ENCODE measurements around the gene CPLX4. TPM values are rescaled to one million over a fixed set of nuclear protein-coding genes. Genes with fewer than 3 reads are reported as not detected.

CPLX4 gene
- total RNA-seq, 1 donor from 2014 or later = not detected

DNA sequence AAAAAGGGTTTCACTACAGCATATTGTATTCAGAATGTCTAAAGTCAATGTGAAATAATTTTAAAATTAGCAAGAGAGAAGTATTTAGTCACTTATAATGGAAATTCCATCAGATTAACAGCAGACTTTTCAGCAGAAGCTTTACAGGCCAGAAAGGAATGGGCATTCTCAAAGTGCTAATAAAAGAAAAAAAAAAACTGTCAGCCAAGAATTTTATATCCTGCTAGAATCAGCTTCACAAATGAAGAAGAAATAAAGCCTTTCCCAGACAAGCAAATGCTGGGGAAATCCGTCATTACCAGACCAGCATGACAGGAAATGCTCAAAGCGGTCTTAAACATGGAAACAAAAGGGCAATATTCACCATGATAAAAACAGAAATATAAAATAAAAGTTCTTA, 21.9 kb upstream of the CPLX4 start:
- Mint-ChIP-seq H3K27ac (peak overlapping the region; percentile 72), H3K4me1 (peaks cover 42% of the 10 kb centered on the region), H3K36me3 (ENCODE audit: low read depth) (peaks cover 95% of the 10 kb centered on the region), H3K4me3 (no peak overlapping the region), H3K9me3 (peaks cover 17% of the 10 kb centered on the region), H3K27me3 (no peaks in the 10 kb centered on the region)
- intact Hi-C loops (cut with micrococcal nuclease) = no loop called here
- DNase-seq = no peak

DNA sequence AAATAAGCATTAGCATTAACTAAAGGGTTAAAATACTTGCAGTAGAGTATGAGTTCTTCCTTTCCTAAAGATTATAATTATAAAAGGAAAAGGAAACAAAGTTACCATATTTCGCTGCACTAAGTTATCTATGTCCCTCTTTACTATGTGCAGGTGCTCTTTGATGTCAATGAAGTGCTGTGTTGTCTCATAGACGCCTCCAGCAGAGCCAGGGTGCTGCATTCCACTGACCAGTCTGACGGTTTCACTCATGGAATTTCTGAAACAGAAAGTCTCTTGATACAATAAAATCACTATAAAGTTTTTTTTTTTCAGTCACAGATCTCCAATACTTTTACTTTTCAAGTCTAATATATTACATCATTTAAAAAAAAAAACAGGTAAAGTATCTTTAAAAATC, 14.5 kb upstream of the CPLX4 start:
- no peak overlapping the region for H3K4me3 Mint-ChIP-seq
- peaks cover 2% of the 10 kb centered on the region for H3K4me1 Mint-ChIP-seq
- peaks cover 58% of the 10 kb centered on the region for H3K36me3 Mint-ChIP-seq (ENCODE audit: low read depth)
- no peaks in the 10 kb centered on the region for H3K27me3 Mint-ChIP-seq
- H3K27ac Mint-ChIP-seq = no peak overlapping the region
- intact Hi-C loops (cut with micrococcal nuclease) = no loop called here
- no peaks in the 10 kb centered on the region for H3K9me3 Mint-ChIP-seq
- no peak for DNase-seq

DNA sequence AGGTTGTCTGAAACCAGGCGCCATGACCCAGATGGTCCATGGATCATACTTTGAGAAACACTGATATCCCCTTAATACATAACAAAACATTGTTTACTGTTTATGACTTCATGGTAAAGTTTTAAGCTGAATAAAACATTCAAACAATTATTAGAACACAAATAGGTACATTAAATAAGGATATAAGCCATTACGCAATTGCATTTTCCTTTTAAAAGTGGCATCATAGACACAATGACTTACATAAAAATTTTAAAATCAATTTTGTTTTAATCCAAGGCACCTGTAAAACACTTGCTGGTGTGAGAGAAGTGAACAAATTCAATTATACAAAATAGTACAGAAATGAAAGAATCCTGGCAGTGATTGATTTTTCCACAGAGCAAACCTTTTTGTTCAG, 10.2 kb upstream of the CPLX4 start:
- no peak for DNase-seq
- no peak overlapping the region for H3K4me3 Mint-ChIP-seq
- no peak overlapping the region for H3K27ac Mint-ChIP-seq
- H3K36me3 Mint-ChIP-seq (ENCODE audit: low read depth) = peaks cover 47% of the 10 kb centered on the region
- no peaks in the 10 kb centered on the region for H3K4me1 Mint-ChIP-seq
- H3K9me3 Mint-ChIP-seq = peaks cover 6% of the 10 kb centered on the region
- no peaks in the 10 kb centered on the region for H3K27me3 Mint-ChIP-seq
- intact Hi-C loops (cut with micrococcal nuclease) = no loop called here

DNA sequence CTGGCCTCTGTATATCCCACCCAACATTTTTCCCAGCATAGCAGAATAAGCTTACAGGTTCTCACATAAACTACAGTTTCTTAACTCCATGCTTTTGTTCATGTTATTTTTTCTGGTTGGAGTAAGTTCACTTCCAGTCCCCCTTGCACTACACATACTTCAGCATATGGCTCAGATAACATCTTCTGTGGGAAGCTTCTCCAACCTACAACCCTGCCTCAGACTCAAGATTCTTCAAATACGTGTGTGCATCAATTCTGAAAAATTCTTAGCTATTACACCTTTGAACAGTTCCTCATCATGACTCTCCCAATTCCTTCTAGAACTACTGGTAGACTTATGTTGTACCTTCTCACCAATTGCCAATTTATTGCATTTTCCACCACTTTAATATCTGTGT, 7.5 kb upstream of the CPLX4 start:
- Mint-ChIP-seq H3K4me3 (no peak overlapping the region), H3K9me3 (peaks cover 6% of the 10 kb centered on the region), H3K27me3 (peaks cover 2% of the 10 kb centered on the region), H3K27ac (no peak overlapping the region), H3K36me3 (ENCODE audit: low read depth) (peaks cover 35% of the 10 kb centered on the region), H3K4me1 (no peaks in the 10 kb centered on the region)
- intact Hi-C loops (cut with micrococcal nuclease) = no loop called here
- no peak for DNase-seq

DNA sequence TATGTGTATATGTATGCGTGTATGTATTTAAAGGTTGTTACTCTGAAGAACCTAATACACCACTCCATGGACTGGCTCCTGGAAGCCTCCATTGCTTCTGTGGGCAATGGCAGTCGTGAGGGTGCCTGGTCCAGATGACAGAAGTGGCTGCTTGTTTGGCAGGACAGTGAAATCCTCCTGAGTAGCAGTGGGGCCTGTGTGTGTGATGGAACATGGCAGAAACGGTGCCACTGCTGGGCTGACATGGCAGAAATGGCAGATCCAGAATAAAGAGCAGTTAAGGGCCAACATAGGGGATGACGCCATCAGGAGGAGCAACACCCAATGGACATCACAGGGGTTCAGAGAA, 6.1 kb upstream of the CPLX4 start:
- Mint-ChIP-seq H3K4me3 (no peak overlapping the region), H3K36me3 (ENCODE audit: low read depth) (peaks cover 32% of the 10 kb centered on the region), H3K27ac (no peak overlapping the region), H3K9me3 (peaks cover 6% of the 10 kb centered on the region), H3K4me1 (no peaks in the 10 kb centered on the region), H3K27me3 (peaks cover 8% of the 10 kb centered on the region)
- no peak for DNase-seq
- intact Hi-C loops (cut with micrococcal nuclease) = no loop called here

DNA sequence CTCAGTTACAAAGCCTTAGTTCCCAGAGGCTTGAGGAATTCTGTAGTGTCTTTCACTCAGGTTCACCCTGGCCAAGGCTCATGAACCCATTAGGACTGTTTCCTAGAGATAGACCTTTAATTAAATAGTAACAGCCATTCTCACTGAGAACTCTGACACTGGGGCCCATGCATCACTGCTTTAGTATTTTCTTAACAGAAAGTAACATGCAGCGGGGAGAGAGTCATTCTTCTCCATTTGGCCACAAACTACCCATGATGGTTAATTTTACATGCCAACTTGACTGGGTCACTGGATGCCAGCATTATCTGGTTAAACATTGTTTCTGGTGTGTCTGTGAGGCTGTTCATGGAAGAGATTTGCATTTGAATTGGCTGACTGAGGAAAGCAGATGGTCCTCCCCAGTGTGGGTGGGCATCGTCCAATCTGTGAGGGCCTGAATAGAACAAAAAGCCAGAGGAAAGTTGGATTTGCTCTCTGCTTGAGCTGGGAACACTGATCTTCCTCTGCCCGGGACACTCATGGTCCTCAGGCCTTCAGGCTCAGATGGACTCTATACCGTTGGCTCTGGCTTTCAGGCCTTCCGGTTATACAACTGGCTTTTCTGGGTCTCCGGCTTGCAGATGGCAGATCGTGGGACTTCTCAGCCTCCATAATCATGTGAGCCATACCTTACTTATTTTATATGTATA, 5.6 kb upstream of the CPLX4 start:
- peaks cover 6% of the 10 kb centered on the region for H3K9me3 Mint-ChIP-seq
- peaks cover 10% of the 10 kb centered on the region for H3K27me3 Mint-ChIP-seq
- H3K4me1 Mint-ChIP-seq = no peaks in the 10 kb centered on the region
- DNase-seq = no peak
- H3K4me3 Mint-ChIP-seq = no peak overlapping the region
- no peak overlapping the region for H3K27ac Mint-ChIP-seq
- intact Hi-C loops (cut with micrococcal nuclease) = no loop called here
- H3K36me3 Mint-ChIP-seq (ENCODE audit: low read depth) = peaks cover 29% of the 10 kb centered on the region

DNA sequence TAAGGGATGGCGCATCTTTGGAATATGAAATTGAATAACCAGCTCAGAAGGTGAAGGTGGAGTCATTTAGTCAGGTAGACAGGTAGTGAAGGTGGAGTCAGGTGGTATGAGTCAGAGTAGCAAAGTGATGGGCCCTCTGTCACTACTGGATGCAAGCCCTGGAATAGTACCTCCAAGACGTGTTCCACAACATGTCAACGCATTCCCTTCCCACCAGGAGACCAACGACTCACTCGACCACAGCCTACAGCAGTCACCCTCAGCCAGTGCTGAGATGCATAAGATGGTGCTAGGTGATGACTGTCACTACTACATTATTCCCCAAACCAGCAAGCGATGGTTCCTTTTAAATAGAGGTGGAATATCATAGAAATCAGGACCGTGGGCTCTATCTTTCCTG, 6.8 kb downstream of the CPLX4 start:
- DNase-seq = no peak
- Mint-ChIP-seq H3K9me3 (no peaks in the 10 kb centered on the region), H3K36me3 (ENCODE audit: low read depth) (no peaks in the 10 kb centered on the region), H3K27ac (no peak overlapping the region), H3K4me3 (no peak overlapping the region), H3K4me1 (no peaks in the 10 kb centered on the region), H3K27me3 (peaks cover 49% of the 10 kb centered on the region)
- intact Hi-C loops (cut with micrococcal nuclease) = no loop called here

DNA sequence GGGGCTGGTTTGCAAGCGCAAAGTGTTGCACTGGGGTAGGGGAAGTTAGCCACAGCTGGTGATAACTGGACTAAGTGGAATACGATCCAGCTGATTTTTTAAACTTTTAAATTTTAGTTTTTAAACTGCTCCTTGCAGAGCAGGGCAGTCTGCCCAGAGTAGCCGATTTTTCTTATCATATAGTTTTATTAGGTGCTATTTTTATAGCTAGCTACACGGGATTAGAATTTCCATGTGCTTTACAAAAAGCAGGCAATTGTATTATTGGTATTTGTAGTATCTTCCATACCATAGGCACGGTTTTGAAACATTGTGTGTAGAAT, 9.6 kb downstream of the CPLX4 start:
- intact Hi-C loops (cut with micrococcal nuclease) = loop anchor here (1.0 to 2.0 kb wide), 2 partner anchors 60 to 94 kb away; no protein-coding TSS in a partner anchor
- Mint-ChIP-seq H3K4me1 (no peaks in the 10 kb centered on the region), H3K9me3 (no peaks in the 10 kb centered on the region), H3K27ac (no peak overlapping the region), H3K4me3 (peak overlapping the region; percentile 73), H3K27me3 (peaks cover 55% of the 10 kb centered on the region), H3K36me3 (ENCODE audit: low read depth) (no peaks in the 10 kb centered on the region)
- no peak for DNase-seq

DNA sequence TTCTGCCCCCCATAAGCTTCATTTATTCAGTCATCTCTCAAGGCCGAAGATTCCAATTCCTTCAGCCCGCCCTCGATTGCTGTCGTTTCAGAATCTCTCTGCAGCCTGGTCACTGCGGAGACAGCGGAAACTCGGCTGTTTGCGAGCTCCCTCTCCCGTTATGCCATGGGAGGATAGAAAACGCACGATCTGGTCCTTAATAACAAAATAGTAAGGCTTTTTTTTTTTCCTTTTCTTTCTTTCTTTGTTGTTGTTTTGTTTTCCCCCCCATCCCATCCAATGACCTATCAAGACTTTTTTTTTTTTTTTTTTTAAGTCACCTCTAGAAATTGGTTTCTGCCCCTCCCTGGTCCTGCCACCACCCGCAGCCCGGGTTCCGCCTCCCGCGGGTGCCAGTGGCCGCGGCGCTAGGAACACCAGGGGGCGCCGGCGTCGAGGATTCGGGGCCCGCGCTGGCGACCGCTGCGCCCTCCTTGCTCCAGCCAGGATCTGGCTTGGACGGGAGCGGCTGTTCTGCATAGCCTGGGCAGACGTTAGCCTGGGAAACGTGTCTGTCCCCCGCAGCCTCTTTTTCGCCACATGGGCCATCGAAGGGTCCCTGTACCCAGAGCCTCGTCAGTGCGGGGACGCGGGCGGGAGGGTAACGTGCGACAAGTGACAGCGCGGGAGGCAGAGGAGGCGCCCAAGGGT, 10.1 kb downstream of the CPLX4 start:
- H3K36me3 Mint-ChIP-seq (ENCODE audit: low read depth) = no peaks in the 10 kb centered on the region
- DNase-seq = peak; percentile 93
- intact Hi-C loops (cut with micrococcal nuclease) = loop anchor here (1.0 to 2.0 kb wide), 2 partner anchors 59 to 94 kb away; no protein-coding TSS in a partner anchor
- peak overlapping the region; percentile 73 for H3K4me3 Mint-ChIP-seq
- H3K27me3 Mint-ChIP-seq = peaks cover 56% of the 10 kb centered on the region
- no peak overlapping the region for H3K27ac Mint-ChIP-seq
- H3K4me1 Mint-ChIP-seq = no peaks in the 10 kb centered on the region
- H3K9me3 Mint-ChIP-seq = no peaks in the 10 kb centered on the region

DNA sequence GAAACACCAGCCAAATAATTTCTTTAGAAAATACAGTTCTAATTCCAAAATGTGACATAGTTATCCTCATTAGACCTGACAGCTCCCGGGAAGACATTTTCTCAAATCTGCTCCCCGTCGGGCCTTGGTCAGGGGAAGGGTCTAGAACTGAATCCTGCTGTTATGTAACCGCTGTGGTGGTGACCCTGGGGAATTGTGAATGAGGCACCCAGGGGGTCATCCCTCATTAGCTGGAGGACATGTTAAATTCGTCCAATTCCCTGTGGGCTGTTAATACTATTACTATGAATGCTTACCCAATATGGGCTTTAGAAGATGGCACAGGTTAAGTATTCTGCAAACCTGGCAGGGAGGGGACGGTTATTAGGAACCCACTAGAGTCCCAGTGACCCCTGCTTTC, 11.8 kb downstream of the CPLX4 start:
- H3K9me3 Mint-ChIP-seq = no peaks in the 10 kb centered on the region
- intact Hi-C loops (cut with micrococcal nuclease) = no loop called here
- no peak for DNase-seq
- H3K27ac Mint-ChIP-seq = no peak overlapping the region
- H3K27me3 Mint-ChIP-seq = peaks cover 49% of the 10 kb centered on the region
- no peaks in the 10 kb centered on the region for H3K36me3 Mint-ChIP-seq (ENCODE audit: low read depth)
- no peaks in the 10 kb centered on the region for H3K4me1 Mint-ChIP-seq
- H3K4me3 Mint-ChIP-seq = no peak overlapping the region

DNA sequence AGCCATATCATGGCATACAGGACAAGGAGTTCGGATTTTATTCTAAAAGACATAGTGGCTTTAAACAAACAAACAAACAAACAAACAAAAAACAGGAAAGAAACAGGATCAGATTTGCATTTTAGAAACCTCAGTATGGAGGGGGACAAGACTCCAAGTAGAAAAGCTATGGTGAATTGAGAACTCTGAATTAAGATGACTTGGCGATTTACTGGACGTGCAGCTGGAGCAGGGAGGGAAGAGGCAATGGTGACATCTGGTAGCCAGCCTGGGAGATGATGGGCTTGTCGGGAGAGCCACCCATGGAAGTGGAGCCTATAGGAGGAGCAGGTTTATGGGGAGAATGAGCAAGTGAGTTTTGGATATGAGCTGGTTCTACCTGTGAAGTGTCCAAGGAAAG, 13.2 kb downstream of the CPLX4 start:
- H3K27ac Mint-ChIP-seq = no peak overlapping the region
- peaks cover 4% of the 10 kb centered on the region for H3K4me1 Mint-ChIP-seq
- intact Hi-C loops (cut with micrococcal nuclease) = no loop called here
- H3K27me3 Mint-ChIP-seq = peaks cover 39% of the 10 kb centered on the region
- H3K4me3 Mint-ChIP-seq = no peak overlapping the region
- DNase-seq = peak; percentile 32
- no peaks in the 10 kb centered on the region for H3K9me3 Mint-ChIP-seq
- no peaks in the 10 kb centered on the region for H3K36me3 Mint-ChIP-seq (ENCODE audit: low read depth)

DNA sequence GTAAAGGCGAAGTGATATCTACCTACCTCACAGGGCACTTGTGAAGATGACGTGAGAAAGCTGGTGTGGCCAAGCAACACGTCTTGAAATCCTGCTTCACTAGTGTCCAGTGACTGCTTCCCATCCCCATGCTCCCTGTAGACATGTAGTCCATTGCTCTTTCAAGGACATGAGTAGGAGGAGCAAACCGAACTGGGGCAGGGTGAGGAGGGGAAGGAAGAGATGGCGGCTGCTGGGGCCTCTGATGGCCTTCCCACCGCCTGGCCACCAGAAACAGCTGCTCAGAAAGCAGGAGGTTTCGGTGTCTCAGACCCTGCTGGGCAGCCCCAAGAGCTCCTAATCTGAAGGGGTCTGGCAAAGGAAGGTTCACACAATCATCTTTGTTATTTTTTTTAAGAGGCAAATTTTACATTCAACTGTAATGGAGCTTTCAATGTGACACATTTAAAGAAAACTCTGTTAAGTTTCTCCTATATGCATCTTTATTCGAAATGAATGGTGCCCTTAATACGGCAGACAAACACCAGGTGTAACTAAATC, 14.7 kb downstream of the CPLX4 start:
- H3K9me3 Mint-ChIP-seq = no peaks in the 10 kb centered on the region
- H3K4me3 Mint-ChIP-seq = no peak overlapping the region
- no peaks in the 10 kb centered on the region for H3K36me3 Mint-ChIP-seq (ENCODE audit: low read depth)
- H3K4me1 Mint-ChIP-seq = peaks cover 4% of the 10 kb centered on the region
- H3K27me3 Mint-ChIP-seq = peaks cover 30% of the 10 kb centered on the region
- no peak for DNase-seq
- no peak overlapping the region for H3K27ac Mint-ChIP-seq
- intact Hi-C loops (cut with micrococcal nuclease) = no loop called here

DNA sequence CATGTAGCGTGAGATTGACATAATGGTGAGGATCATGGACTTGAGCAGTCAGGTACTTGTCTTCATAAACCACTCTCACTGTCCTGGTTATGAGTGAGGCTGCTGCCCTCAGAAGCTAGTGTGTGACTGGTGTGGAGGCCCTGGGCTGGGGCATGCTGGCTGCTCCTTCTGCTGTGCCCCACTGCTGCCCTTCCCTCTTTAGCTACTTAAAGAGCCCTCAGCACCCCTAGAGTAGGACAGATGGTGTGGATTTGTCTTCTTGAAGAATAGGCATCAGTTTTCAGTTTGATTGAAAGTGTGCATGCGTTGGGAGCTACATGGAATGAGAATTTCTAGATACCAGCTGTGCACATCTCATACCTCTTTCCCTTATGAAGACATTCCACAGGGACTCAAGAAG, 15.4 kb downstream of the CPLX4 start:
- Mint-ChIP-seq H3K4me3 (no peak overlapping the region), H3K9me3 (no peaks in the 10 kb centered on the region), H3K36me3 (ENCODE audit: low read depth) (no peaks in the 10 kb centered on the region), H3K27ac (no peak overlapping the region), H3K4me1 (peaks cover 4% of the 10 kb centered on the region), H3K27me3 (peaks cover 25% of the 10 kb centered on the region)
- DNase-seq = no peak
- intact Hi-C loops (cut with micrococcal nuclease) = no loop called here

DNA sequence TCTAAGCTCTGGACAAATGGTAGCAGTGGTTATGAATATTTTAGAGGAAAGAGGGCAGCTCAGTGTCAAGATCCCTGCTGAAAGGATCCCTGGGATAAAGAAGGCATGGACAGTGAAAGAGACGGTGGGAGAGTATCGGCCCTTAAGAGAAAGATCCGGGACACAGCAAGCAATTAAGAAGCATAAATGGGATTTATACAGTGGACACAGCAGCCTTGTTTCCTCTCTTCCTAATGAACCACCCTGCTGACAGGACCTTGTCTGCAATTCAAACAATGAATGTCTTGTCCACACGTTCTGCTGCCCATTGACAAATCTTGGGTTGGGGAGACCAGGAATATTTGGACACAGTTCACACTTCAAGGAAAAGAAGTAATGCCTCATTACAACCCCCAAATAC, 16.5 kb downstream of the CPLX4 start:
- DNase-seq = no peak
- Mint-ChIP-seq H3K4me3 (no peak overlapping the region), H3K27ac (no peak overlapping the region), H3K27me3 (peaks cover 22% of the 10 kb centered on the region), H3K9me3 (no peaks in the 10 kb centered on the region), H3K36me3 (ENCODE audit: low read depth) (no peaks in the 10 kb centered on the region), H3K4me1 (peaks cover 4% of the 10 kb centered on the region)
- intact Hi-C loops (cut with micrococcal nuclease) = no loop called here

Measured in activated CD4-positive, alpha-beta T cell treated with anti-CD3 and anti-CD28 coated beads, Interleukin-2, amount 10 ng/mL, durations not matched to agents 24 days and 14 days (primary cell).